Osteocyte (in vitro differentiated cells): ENCODE results near the gene GPHB5. TPM values are rescaled to one million over a fixed set of nuclear protein-coding genes. Genes with fewer than 3 reads are reported as not detected.
"Not testable (repeated sequence)": the region's sequence is repeated elsewhere in the genome, so short reads cannot be mapped to it uniquely, and the experiment has no call there.

ENCODE experiments used
- DNase-seq: peaks from one replicate; pipeline ENCODE4 v3.0.0; 2021; ENCODE audit warnings: mixed read lengths; ENCODE audit not compliant: unreplicated experiment; ENCODE audit errors: extremely low spot score
- H3K27ac Mint-ChIP-seq: one replicate; pipeline ENCODE4 v1.8.0; 2021; ENCODE audit warnings: mild to moderate bottlenecking, mixed read lengths; ENCODE audit not compliant: unreplicated experiment
- H3K27me3 Mint-ChIP-seq: one replicate; pipeline ENCODE4 v1.8.0; 2021; ENCODE audit warnings: mixed read lengths; ENCODE audit not compliant: unreplicated experiment
- H3K36me3 Mint-ChIP-seq: one replicate; pipeline ENCODE4 v1.8.0; 2021; ENCODE audit warnings: mixed read lengths; ENCODE audit not compliant: unreplicated experiment
- H3K4me1 Mint-ChIP-seq: one replicate; pipeline ENCODE4 v1.8.0; 2021; ENCODE audit warnings: mixed read lengths; ENCODE audit not compliant: unreplicated experiment
- H3K4me3 Mint-ChIP-seq: one replicate; pipeline ENCODE4 v1.8.0; 2021; ENCODE audit warnings: mild to moderate bottlenecking, moderate library complexity, mixed read lengths; ENCODE audit not compliant: unreplicated experiment
- H3K9me3 Mint-ChIP-seq: one replicate; pipeline ENCODE4 v1.8.0; 2021; ENCODE audit warnings: mixed read lengths; ENCODE audit not compliant: unreplicated experiment
- CTCF ChIP-seq: fragments of 200-600 bp; sonication (generic); IDR thresholded peaks from 2 replicates; pipeline ENCODE4 v1.5.0; 2021; ENCODE audit warnings: antibody characterized with exemption, mild to moderate bottlenecking, moderate library complexity
- total RNA-seq: library from RNA; stranded (reverse); gene quantifications from 2 replicates; pipeline ENCODE4 v1.2.1, GENCODE V29; 2021

The GPHB5 gene
- total RNA-seq, 1 donor from 2014 or later = not detected

- H3K4me1 Mint-ChIP-seq = no peaks in the 10 kb centered on the region
- no peaks in the 10 kb centered on the region for H3K36me3 Mint-ChIP-seq
- peaks cover 16% of the 10 kb centered on the region for H3K27me3 Mint-ChIP-seq
- no peak overlapping the region for H3K27ac Mint-ChIP-seq
- no peak for DNase-seq
- H3K9me3 Mint-ChIP-seq = no peaks in the 10 kb centered on the region
- no peak overlapping the region for H3K4me3 Mint-ChIP-seq
- no peak for TF ChIP-seq CTCF
Observed at GRCh38 chr14:63326840-63327239, 8.1 kb upstream of the GPHB5 start.

GRCh38 chr14:63322897-63323573 lies 4.3 kb upstream of the GPHB5 start:
- Mint-ChIP-seq H3K4me3 (no peak overlapping the region), H3K4me1 (no peaks in the 10 kb centered on the region), H3K27me3 (peaks cover 25% of the 10 kb centered on the region), H3K9me3 (no peaks in the 10 kb centered on the region), H3K36me3 (no peaks in the 10 kb centered on the region), H3K27ac (no peak overlapping the region)
- TF ChIP-seq CTCF = no peak
- DNase-seq = no peak

- H3K4me1 Mint-ChIP-seq = no peaks in the 10 kb centered on the region
- no peak for TF ChIP-seq CTCF
- H3K36me3 Mint-ChIP-seq = no peaks in the 10 kb centered on the region
- no peak overlapping the region for H3K4me3 Mint-ChIP-seq
- DNase-seq = no peak
- H3K9me3 Mint-ChIP-seq = no peaks in the 10 kb centered on the region
- H3K27me3 Mint-ChIP-seq = peaks cover 25% of the 10 kb centered on the region
- H3K27ac Mint-ChIP-seq = no peak overlapping the region
Observed at GRCh38 chr14:63322472-63322871, 3.7 kb upstream of the GPHB5 start.

- peak; percentile 56 for TF ChIP-seq CTCF
Observed at GRCh38 chr14:63308723-63309317, 9.9 kb downstream of the GPHB5 start.

GRCh38 chr14:63304429-63304828 lies 14.3 kb downstream of the GPHB5 start:
- H3K27me3 Mint-ChIP-seq = peaks cover 17% of the 10 kb centered on the region
- not testable (repeated sequence) for DNase-seq, H3K4me3 Mint-ChIP-seq, H3K36me3 Mint-ChIP-seq, H3K9me3 Mint-ChIP-seq, H3K27ac Mint-ChIP-seq, H3K4me1 Mint-ChIP-seq

More at GRCh38 chr14:63308723-63309317, 9.9 kb downstream of the GPHB5 start:
- no peak for DNase-seq
- H3K4me1 Mint-ChIP-seq = no peaks in the 10 kb centered on the region
- no peaks in the 10 kb centered on the region for H3K9me3 Mint-ChIP-seq
- no peaks in the 10 kb centered on the region for H3K36me3 Mint-ChIP-seq
- H3K27me3 Mint-ChIP-seq = peaks cover 33% of the 10 kb centered on the region
- H3K27ac Mint-ChIP-seq = no peak overlapping the region
- H3K4me3 Mint-ChIP-seq = no peak overlapping the region
